B cell (primary cell): ENCODE measurements around the gene RIC8A. TPM values are rescaled to one million over a fixed set of nuclear protein-coding genes. Genes with fewer than 3 reads are reported as not detected.

Experiments used
- ATAC-seq: fragments of 200-7000 bp; cut with Tn5 transposase; one replicate; pipeline ENCODE4 v1.10.0; 2021; ENCODE audit warnings: low read depth, mild to moderate bottlenecking, moderate number of reproducible peaks, moderate library complexity
- CTCF ChIA-PET: fragments of 350-600 bp; sonication (Branson Sonifier 250); formaldehyde crosslinking; loops from one replicate; lab custom pipeline; 2021; ENCODE audit warnings: antibody characterized with exemption, inconsistent platforms; lab: Charles Lee
- POLR2A ChIA-PET: fragments of 350-600 bp; sonication (Branson Sonifier 250); formaldehyde crosslinking; loops from one replicate; lab custom pipeline; 2021; ENCODE audit warnings: antibody characterized with exemption; lab: Charles Lee
- DNase-seq: peaks from one replicate; pipeline ENCODE4 v3.0.0; 2013
- H2AFZ ChIP-seq: 2 replicates; pipeline ENCODE4 v1.6.1; 2012; ENCODE audit warnings: mild to moderate bottlenecking, low read depth, low read length; ENCODE audit not compliant: insufficient read depth, poor library complexity, severe bottlenecking
- H3K27ac ChIP-seq, 2 donors: 1 replicate in 1 of 2; 2 replicates in 1 of 2; pipeline ENCODE4 v1.5.1; 2012 to 2013; ENCODE audit warnings: low read length in 2 of 2, mild to moderate bottlenecking in 2 of 2, moderate library complexity in 1 of 2
- H3K27me3 ChIP-seq, 4 experiments: fragments of 200-600 bp in 1 of 4; sonication (generic) in 1 of 4; replicated peaks in 1 of 4; 1 replicate in 2 of 4; 2 replicates in 2 of 4; pipeline versions ENCODE4 v1.6.1 to v1.7.0; 2013 to 2016; ENCODE audit warnings: low read length in 3 of 4, mild to moderate bottlenecking in 2 of 4, mixed read lengths in 1 of 4, moderate library complexity in 1 of 4; ENCODE audit not compliant: insufficient read depth in 4 of 4, control insufficient read depth in 3 of 4; ENCODE audit errors: control extremely low read depth in 1 of 4
- H3K36me3 ChIP-seq, 2 experiments: replicated peaks in 1 of 2; 1 replicate in 1 of 2; 2 replicates in 1 of 2; pipeline versions ENCODE4 v1.6.1 to v1.7.1; 2013; ENCODE audit warnings: low read length in 1 of 2; ENCODE audit not compliant: insufficient read depth in 2 of 2, control insufficient read depth in 1 of 2; ENCODE audit errors: control extremely low read depth in 1 of 2, extremely low read depth in 1 of 2
- H3K4me1 ChIP-seq, 2 donors: fragments of 200-600 bp in 1 of 2; sonication (generic) in 1 of 2; 1 replicate in 1 of 2; 2 replicates in 1 of 2; pipeline versions ENCODE4 v1.5.1 to v1.6.1; 2013 to 2017; ENCODE audit warnings: low read length in 2 of 2; ENCODE audit not compliant: control insufficient read depth in 2 of 2, insufficient read depth in 2 of 2
- H3K4me2 ChIP-seq: replicated peaks from 2 replicates; pipeline ENCODE3; 2012; ENCODE audit warnings: mild to moderate bottlenecking, low read depth, low read length; ENCODE audit not compliant: poor library complexity, severe bottlenecking
- H3K4me3 ChIP-seq, 5 experiments: fragments of 200-600 bp in 1 of 5; sonication (generic) in 1 of 5; 1 replicate in 3 of 5; 2 replicates in 2 of 5; pipeline versions ENCODE4 v1.5.1 to v1.7.0; 2011 to 2016; ENCODE audit warnings: low read length in 4 of 5, mild to moderate bottlenecking in 4 of 5, low read depth in 2 of 5, control low read depth in 1 of 5, moderate library complexity in 1 of 5; ENCODE audit not compliant: insufficient read depth in 1 of 5; ENCODE audit errors: control extremely low read depth in 1 of 5, extremely low read depth in 1 of 5
- H3K79me2 ChIP-seq: fragments of 200-600 bp; sonication (generic); one replicate; pipeline ENCODE4 v1.6.0; 2016; ENCODE audit warnings: low read length; ENCODE audit not compliant: control insufficient read depth, insufficient read depth
- H3K9ac ChIP-seq: fragments of 200-600 bp; sonication (generic); 2 replicates; pipeline ENCODE4 v1.6.1; 2017; ENCODE audit warnings: mild to moderate bottlenecking, low read length, moderate library complexity
- H3K9me3 ChIP-seq, 3 donors: one replicate each; pipeline versions ENCODE4 v1.6.1 to v1.7.1; 2013; ENCODE audit warnings: low read length in 2 of 3; ENCODE audit not compliant: control insufficient read depth in 2 of 3, insufficient read depth in 1 of 3; ENCODE audit errors: control extremely low read depth in 1 of 3
- H4K20me1 ChIP-seq: 2 replicates; pipeline ENCODE4 v1.6.0; 2012; ENCODE audit warnings: mild to moderate bottlenecking, low read length; ENCODE audit not compliant: insufficient read depth, control insufficient read depth, poor library complexity, severe bottlenecking
- H3K27ac Mint-ChIP-seq: one replicate; pipeline ENCODE4 v1.8.0; 2021; ENCODE audit warnings: mixed read lengths
- H3K27me3 Mint-ChIP-seq: one replicate; pipeline ENCODE4 v1.8.0; 2021; ENCODE audit warnings: mixed read lengths
- H3K4me1 Mint-ChIP-seq: one replicate; pipeline ENCODE4 v1.8.0; 2021; ENCODE audit warnings: mixed read lengths
- H3K4me3 Mint-ChIP-seq: one replicate; pipeline ENCODE4 v1.8.0; 2021; ENCODE audit warnings: mixed read lengths
- H3K9me3 Mint-ChIP-seq: one replicate; pipeline ENCODE4 v1.8.0; 2022; ENCODE audit warnings: mixed read lengths; ENCODE audit not compliant: insufficient read depth
- EZH2 ChIP-seq: IDR thresholded peaks from 2 replicates; pipeline ENCODE4 v1.6.1; 2012; ENCODE audit warnings: borderline replicate concordance, low read depth, mild to moderate bottlenecking, moderate library complexity, low read length; ENCODE audit not compliant: insufficient read depth, poor library complexity, severe bottlenecking
- WGBS: methylation state at CpG from one replicate; pipeline ENCODE4 v1.1.5; 2013; ENCODE audit warnings: missing lambda C conversion rate; ENCODE audit not compliant: insufficient coverage; 5-methylcytosine and 5-hydroxymethylcytosine counted together
- intact Hi-C: fragments of 100-400 bp; cut with micrococcal nuclease; formaldehyde crosslinking; loops from one replicate; pipeline ENCODE4 v1.10.0; 2022
- polyA plus RNA-seq: library from polyadenylated mRNA; depleted of rRNA; stranded (reverse); fragments of >200 nt; gene quantifications from 2 replicates; pipeline ENCODE4 v1.2.3, GENCODE V29; 2012
- total RNA-seq, 2 donors: library from RNA; stranded (reverse); fragments of 120-200 nt in 1 of 2; gene quantifications; 1 replicate in 1 of 2; 2 replicates in 1 of 2; pipeline versions ENCODE4 v1.2.3 to v1.2.4, GENCODE V29; 2013 to 2022
- TF ChIP-seq, protein P1 (sequence below): fragments of 200-600 bp; IDR thresholded peaks from one replicate; pipeline ENCODE4 v1.8.0; 2022; ENCODE audit warnings: antibody characterized with exemption, mild to moderate bottlenecking

The RIC8A gene
- total and polyA plus RNA-seq, 2 donors (not counting 1 experiment from before 2014, with no cell fraction given), result 100 to 102 TPM

DNA sequence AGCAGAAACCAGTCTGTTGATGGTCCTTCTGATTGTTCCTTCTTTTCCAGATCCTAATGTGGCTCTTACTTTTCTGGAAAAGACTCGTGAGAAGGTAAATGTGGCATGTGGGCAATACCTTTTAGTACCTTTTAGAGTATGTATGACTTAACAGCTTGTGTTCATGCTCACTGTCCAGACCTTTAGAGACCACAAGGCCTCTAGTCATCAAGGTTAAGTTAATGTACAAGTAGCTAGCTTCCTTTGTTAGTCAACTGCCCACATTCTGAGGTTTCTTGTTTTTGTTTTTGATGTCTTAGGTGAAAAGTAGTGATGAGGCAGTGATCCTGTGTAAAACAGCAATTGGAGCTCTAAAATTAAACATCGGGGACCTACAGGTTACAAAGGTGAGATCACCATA, 36.9 kb downstream of the RIC8A start:
- Mint-ChIP-seq H3K27me3 (no peaks in the 10 kb centered on the region), H3K4me1 (peaks cover 8% of the 10 kb centered on the region), H3K4me3 (no peak overlapping the region), H3K27ac (no peak overlapping the region), H3K9me3 (no peaks in the 10 kb centered on the region)
- no peaks in the 10 kb centered on the region for H3K27me3 ChIP-seq
- ATAC-seq (no peak), DNase-seq (no peak)
- WGBS, result no CpG with 5 or more reads among the region's 2 CpGs
- intact Hi-C loops, result no loop called here
- peaks cover 5 to 80% of the 10 kb centered on the region in 2 experiments for H3K36me3 ChIP-seq
- no peak overlapping the region for H3K27ac ChIP-seq
- H3K4me2 ChIP-seq, result no peak overlapping the region
- TF ChIP-seq, protein P1, sequence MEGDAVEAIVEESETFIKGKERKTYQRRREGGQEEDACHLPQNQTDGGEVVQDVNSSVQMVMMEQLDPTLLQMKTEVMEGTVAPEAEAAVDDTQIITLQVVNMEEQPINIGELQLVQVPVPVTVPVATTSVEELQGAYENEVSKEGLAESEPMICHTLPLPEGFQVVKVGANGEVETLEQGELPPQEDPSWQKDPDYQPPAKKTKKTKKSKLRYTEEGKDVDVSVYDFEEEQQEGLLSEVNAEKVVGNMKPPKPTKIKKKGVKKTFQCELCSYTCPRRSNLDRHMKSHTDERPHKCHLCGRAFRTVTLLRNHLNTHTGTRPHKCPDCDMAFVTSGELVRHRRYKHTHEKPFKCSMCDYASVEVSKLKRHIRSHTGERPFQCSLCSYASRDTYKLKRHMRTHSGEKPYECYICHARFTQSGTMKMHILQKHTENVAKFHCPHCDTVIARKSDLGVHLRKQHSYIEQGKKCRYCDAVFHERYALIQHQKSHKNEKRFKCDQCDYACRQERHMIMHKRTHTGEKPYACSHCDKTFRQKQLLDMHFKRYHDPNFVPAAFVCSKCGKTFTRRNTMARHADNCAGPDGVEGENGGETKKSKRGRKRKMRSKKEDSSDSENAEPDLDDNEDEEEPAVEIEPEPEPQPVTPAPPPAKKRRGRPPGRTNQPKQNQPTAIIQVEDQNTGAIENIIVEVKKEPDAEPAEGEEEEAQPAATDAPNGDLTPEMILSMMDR, result no peak
- no peak for TF ChIP-seq EZH2
- H3K9ac ChIP-seq, result no peak overlapping the region
- CTCF ChIA-PET, result interaction anchor here (0.8 kb wide), 1 partner anchor 13 kb away, joined by 5 read pairs; no protein-coding TSS in a partner anchor
- no peaks in the 10 kb centered on the region for H3K4me1 ChIP-seq
- H2AFZ ChIP-seq, result no peak overlapping the region
- H3K4me3 ChIP-seq, result no peak overlapping the region
- peaks cover 65% of the 10 kb centered on the region for H3K79me2 ChIP-seq
- POLR2A ChIA-PET, result no interaction called here
- no peaks in the 10 kb centered on the region for H3K9me3 ChIP-seq
- H4K20me1 ChIP-seq, result peaks cover 8% of the 10 kb centered on the region

- Mint-ChIP-seq H3K9me3 (no peaks in the 10 kb centered on the region), H3K27me3 (no peaks in the 10 kb centered on the region), H3K4me1 (peaks cover 4% of the 10 kb centered on the region), H3K4me3 (no peak overlapping the region), H3K27ac (no peak overlapping the region)
- no peaks in the 10 kb centered on the region for H3K27me3 ChIP-seq
- no peak overlapping the region for H3K27ac ChIP-seq
- no peak overlapping the region for H3K4me2 ChIP-seq
- WGBS, result 84% methylated on average over 8 of the region's 8 CpGs
- peaks cover 0 to 5% of the 10 kb centered on the region in 2 donors for H3K4me1 ChIP-seq
- H3K9me3 ChIP-seq, result no peaks in the 10 kb centered on the region
- ChIA-PET CTCF (interaction anchor here (2.5 to 6.2 kb wide), 6 partner anchors 10 to 113 kb away, joined by 16 to 82 read pairs (median 42); partner anchors contain the start of gene PGGHG), POLR2A (no interaction called here)
- no peaks in the 10 kb centered on the region for H4K20me1 ChIP-seq
- no peak overlapping the region for H3K9ac ChIP-seq
- intact Hi-C loops, result no loop called here
- H3K36me3 ChIP-seq, result peaks cover 2 to 86% of the 10 kb centered on the region in 2 experiments
- peaks cover 23% of the 10 kb centered on the region for H3K79me2 ChIP-seq
- TF ChIP-seq, protein P1, result no peak
- no peak for TF ChIP-seq EZH2
- no peak overlapping the region for H2AFZ ChIP-seq
- DNase-seq, result no peak
- no peak for ATAC-seq
- no peak overlapping the region for H3K4me3 ChIP-seq
These were observed 41.6 kb downstream of the RIC8A start for GRCh38 chr11:249062-249461.
